ENCODE data around the gene TACC2. TPM values are rescaled to one million over a fixed set of nuclear protein-coding genes. Genes with fewer than 3 reads are reported as not detected.

The TACC2 gene
- total RNA-seq, 2 experiments from 2014 or later: not detected

DNA sequence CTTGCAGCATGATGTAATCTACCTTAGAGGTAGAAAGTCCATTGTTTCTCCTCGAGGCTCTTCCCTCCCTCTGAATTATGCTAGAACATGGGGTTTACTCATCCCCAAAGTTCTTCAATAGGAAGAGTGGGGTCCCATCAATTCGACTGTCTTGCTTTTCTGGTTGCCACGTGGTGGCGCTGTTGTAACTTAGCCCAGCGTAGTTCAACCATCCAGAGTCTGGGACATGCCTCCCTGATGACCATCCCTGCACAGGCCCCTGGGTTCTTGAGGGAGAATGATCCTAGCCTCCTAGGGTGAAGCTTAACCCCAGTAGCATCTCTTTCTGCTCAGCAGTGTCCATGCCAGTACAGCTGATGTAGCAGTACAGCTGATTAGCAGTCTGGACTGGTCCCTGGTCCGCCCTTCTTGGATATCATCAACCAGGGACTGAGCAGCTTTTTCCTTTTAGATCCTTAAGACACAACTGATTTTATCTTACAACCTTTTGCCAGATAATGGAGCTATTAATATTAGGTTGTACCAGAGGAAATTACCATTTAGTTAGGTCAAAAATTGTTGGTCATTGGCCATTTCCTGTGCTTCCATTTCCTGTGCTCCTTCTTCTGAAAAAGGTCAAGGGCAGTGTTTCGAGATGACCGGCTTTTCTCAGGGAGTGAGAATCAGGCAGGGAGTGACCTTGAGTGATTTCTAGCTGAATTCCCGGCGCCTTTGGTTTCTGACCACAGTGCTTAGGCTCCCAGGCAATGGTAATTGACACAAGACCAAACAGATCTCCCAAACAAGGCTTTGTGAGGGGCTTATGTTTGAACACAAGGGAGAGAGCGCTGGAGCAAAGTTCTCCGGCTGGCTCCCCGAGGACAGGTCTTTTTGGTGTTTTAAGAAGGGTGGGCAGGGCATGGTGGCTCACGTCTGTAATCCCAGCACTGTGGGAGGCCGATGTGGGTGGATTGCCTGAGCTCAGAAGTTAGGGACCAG, 65.4 kb downstream of the TACC2 start:
- Mint-ChIP-seq H3K27ac (no peak overlapping the region), H3K27me3 (peaks cover 7% of the 10 kb centered on the region), H3K4me3 (no peak overlapping the region), H3K36me3 (ENCODE audit: low read depth) (no peaks in the 10 kb centered on the region), H3K9me3 (no peaks in the 10 kb centered on the region), H3K4me1 (ENCODE audit: low read depth) (no peaks in the 10 kb centered on the region)
- Histone ChIP-seq H3K36me3 (ENCODE audit: insufficient read depth, low read length) (no peaks in the 10 kb centered on the region), H3K27me3 (ENCODE audit: control insufficient read depth in 1 of 2, insufficient read depth in 2 of 2, low read length in 2 of 2) (peaks cover 0 to under 1% of the 10 kb centered on the region in 2 experiments), H3K9me3 (ENCODE audit: control insufficient read depth in 1 of 2, insufficient read depth in 1 of 2, low read length in 2 of 2) (peaks cover 0 to under 1% of the 10 kb centered on the region in 2 experiments), H3K4me3 (ENCODE audit: low read length) (no peak overlapping the region), H3K27ac (ENCODE audit: low read depth in 1 of 2, low read length in 2 of 2) (no peak overlapping the region), H3K4me1 (ENCODE audit: insufficient read depth, low read length) (no peaks in the 10 kb centered on the region)
- ATAC-seq (ENCODE audit: poor library complexity): no peak
- intact Hi-C loops (cut with DNase I, micrococcal nuclease): no loop called here
- TF ChIP-seq, protein P1, sequence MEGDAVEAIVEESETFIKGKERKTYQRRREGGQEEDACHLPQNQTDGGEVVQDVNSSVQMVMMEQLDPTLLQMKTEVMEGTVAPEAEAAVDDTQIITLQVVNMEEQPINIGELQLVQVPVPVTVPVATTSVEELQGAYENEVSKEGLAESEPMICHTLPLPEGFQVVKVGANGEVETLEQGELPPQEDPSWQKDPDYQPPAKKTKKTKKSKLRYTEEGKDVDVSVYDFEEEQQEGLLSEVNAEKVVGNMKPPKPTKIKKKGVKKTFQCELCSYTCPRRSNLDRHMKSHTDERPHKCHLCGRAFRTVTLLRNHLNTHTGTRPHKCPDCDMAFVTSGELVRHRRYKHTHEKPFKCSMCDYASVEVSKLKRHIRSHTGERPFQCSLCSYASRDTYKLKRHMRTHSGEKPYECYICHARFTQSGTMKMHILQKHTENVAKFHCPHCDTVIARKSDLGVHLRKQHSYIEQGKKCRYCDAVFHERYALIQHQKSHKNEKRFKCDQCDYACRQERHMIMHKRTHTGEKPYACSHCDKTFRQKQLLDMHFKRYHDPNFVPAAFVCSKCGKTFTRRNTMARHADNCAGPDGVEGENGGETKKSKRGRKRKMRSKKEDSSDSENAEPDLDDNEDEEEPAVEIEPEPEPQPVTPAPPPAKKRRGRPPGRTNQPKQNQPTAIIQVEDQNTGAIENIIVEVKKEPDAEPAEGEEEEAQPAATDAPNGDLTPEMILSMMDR (IDR thresholded peaks at IDR 0.05): no peak
- DNase-seq: no peak
- POLR2A ChIA-PET: no interaction called here
- CTCF ChIA-PET: no interaction called here

DNA sequence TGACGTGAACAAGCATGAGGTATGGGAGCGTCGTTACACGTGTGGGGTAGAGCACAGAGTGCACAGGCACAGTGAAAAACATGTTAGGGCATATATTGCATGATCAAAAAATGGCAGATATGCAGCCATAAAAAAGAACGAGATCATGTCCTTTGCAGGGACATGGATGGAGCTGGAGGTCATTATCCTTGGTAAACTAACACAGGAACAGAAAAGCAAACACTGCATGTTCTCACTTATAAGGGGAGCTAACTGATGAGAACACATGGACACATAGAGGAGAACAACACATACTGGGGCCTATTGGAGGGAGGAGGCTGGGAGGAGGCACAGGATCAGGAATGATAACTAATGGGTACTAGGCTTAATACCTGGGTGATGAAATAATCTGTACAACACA, 66.3 kb downstream of the TACC2 start:
- intact Hi-C loops (cut with DNase I, micrococcal nuclease): no loop called here
- Histone ChIP-seq H3K9me3 (ENCODE audit: control insufficient read depth in 1 of 2, insufficient read depth in 1 of 2, low read length in 2 of 2) (peaks cover 0 to 3% of the 10 kb centered on the region in 2 experiments), H3K27me3 (ENCODE audit: control insufficient read depth in 1 of 2, insufficient read depth in 2 of 2, low read length in 2 of 2) (peaks cover 0 to 2% of the 10 kb centered on the region in 2 experiments), H3K27ac (ENCODE audit: low read depth in 1 of 2, low read length in 2 of 2) (no peak overlapping the region), H3K36me3 (ENCODE audit: insufficient read depth, low read length) (no peaks in the 10 kb centered on the region), H3K4me1 (ENCODE audit: insufficient read depth, low read length) (no peaks in the 10 kb centered on the region), H3K4me3 (ENCODE audit: low read length) (no peak overlapping the region)
- Mint-ChIP-seq H3K36me3 (ENCODE audit: low read depth) (no peaks in the 10 kb centered on the region), H3K27me3 (peaks cover 7% of the 10 kb centered on the region), H3K9me3 (no peaks in the 10 kb centered on the region), H3K27ac (no peak overlapping the region), H3K4me1 (ENCODE audit: low read depth) (no peaks in the 10 kb centered on the region), H3K4me3 (no peak overlapping the region)
- DNase-seq (no peak), ATAC-seq (ENCODE audit: poor library complexity) (no peak)
- ChIA-PET CTCF (no interaction called here), POLR2A (no interaction called here)
- TF ChIP-seq, protein P1 (IDR thresholded peaks at IDR 0.05): no peak

DNA sequence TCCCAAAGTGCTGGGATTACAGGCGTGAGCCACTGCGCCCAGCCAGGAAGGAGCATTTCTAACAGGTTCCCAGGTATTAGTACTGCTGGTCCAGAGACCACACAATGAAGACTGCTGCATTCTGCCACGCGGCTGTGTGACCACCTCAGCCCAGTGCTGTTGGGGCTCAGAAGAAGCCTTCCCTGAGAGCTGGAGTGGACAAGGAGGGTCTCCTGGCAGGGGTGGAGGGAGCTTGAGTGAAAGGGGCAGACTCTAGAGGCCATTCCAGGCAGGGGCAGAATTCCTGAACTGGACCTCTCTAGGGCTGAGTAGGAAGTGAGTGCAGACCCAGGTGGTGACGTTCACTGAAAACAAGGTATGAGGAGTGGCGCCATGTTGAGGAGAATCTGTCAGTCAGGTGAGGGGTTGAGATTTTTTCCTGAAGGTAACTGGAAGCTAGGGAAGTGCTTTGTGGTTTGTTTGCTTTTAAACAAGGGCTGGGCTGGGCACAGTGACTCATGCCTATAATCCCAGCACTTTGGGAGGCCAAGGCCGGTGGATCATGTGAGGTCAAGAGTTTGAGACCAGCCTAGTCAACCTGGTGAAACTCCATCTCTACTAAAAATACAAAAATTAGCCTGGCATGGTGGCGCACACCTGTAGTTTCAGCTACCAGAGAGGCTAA, 67.6 kb downstream of the TACC2 start:
- intact Hi-C loops (cut with DNase I, micrococcal nuclease): no loop called here
- ATAC-seq (ENCODE audit: poor library complexity): no peak
- DNase-seq: no peak
- H3K27me3 ChIP-seq (ENCODE audit: control insufficient read depth in 1 of 2, insufficient read depth in 2 of 2, low read length in 2 of 2): peaks cover 0 to 2% of the 10 kb centered on the region in 2 experiments
- no peak overlapping the region for H3K4me3 ChIP-seq (ENCODE audit: low read length)
- peaks cover 7% of the 10 kb centered on the region for H3K27me3 Mint-ChIP-seq
- H3K4me1 ChIP-seq (ENCODE audit: insufficient read depth, low read length): no peaks in the 10 kb centered on the region
- no peaks in the 10 kb centered on the region for H3K9me3 Mint-ChIP-seq
- H3K27ac Mint-ChIP-seq: no peak overlapping the region
- no peaks in the 10 kb centered on the region for H3K36me3 ChIP-seq (ENCODE audit: insufficient read depth, low read length)
- CTCF ChIA-PET: no interaction called here
- no peak overlapping the region for H3K27ac ChIP-seq (ENCODE audit: low read depth in 1 of 2, low read length in 2 of 2)
- H3K36me3 Mint-ChIP-seq (ENCODE audit: low read depth): no peaks in the 10 kb centered on the region
- peaks cover 0 to 3% of the 10 kb centered on the region in 2 experiments for H3K9me3 ChIP-seq (ENCODE audit: control insufficient read depth in 1 of 2, insufficient read depth in 1 of 2, low read length in 2 of 2)
- TF ChIP-seq, protein P1 (IDR thresholded peaks at IDR 0.05): no peak
- H3K4me3 Mint-ChIP-seq: no peak overlapping the region
- H3K4me1 Mint-ChIP-seq (ENCODE audit: low read depth): no peaks in the 10 kb centered on the region
- POLR2A ChIA-PET: no interaction called here
